OCI-LY3 (cell line): ENCODE data around the gene CYP27B1.
"Not testable (repeated sequence)": the region's sequence is repeated elsewhere in the genome, so short reads cannot be mapped to it uniquely, and the experiment has no call there.

Experiments
- H2AFZ ChIP-seq: fragments of 200-600, 300-600 bp; shearing (Covaris generic); 2 replicates; pipeline ENCODE4 v1.6.0; 2014; ENCODE audit warnings: antibody characterized with exemption, low read depth, low read length
- H3K27ac ChIP-seq: fragments of 200-600, 300-600 bp; sonication (generic); 2 replicates; pipeline ENCODE4 v1.5.1; 2014; ENCODE audit warnings: mild to moderate bottlenecking, low read length, moderate library complexity, mixed read lengths
- H3K27me3 ChIP-seq: fragments of 200-600, 300-600 bp; sonication (generic); 2 replicates; pipeline ENCODE4 v1.6.1; 2014; ENCODE audit warnings: low read depth, low read length, mixed read lengths
- H3K36me3 ChIP-seq: fragments of 200-600, 300-600 bp; sonication (generic); replicated peaks from 2 replicates; pipeline ENCODE3; 2014; ENCODE audit warnings: low read depth, low read length, mixed read lengths
- H3K4me1 ChIP-seq: fragments of 300-600, 200-600 bp; sonication (generic); 2 replicates; pipeline ENCODE4 v1.6.1; 2014; ENCODE audit warnings: low read length, mixed read lengths
- H3K4me2 ChIP-seq: fragments of 200-600, 300-600 bp; sonication (generic); 2 replicates; pipeline ENCODE4 v1.6.1; 2014; ENCODE audit warnings: low read length, mixed read lengths
- H3K4me3 ChIP-seq: fragments of 300-600, 200-600 bp; sonication (generic); 2 replicates; pipeline ENCODE4 v1.5.1; 2014; ENCODE audit warnings: antibody characterized with exemption, mild to moderate bottlenecking, low read length, moderate library complexity
- H3K79me2 ChIP-seq: fragments of 300-600, 200-600 bp; shearing (Covaris generic); 2 replicates; pipeline ENCODE4 v1.6.1; 2014; ENCODE audit warnings: mild to moderate bottlenecking, low read length, mixed read lengths
- H3K9ac ChIP-seq: fragments of 300-600, 200-600 bp; shearing (Covaris generic); 2 replicates; pipeline ENCODE4 v1.6.0; 2014; ENCODE audit warnings: mild to moderate bottlenecking, low read length, moderate library complexity
- H3K9me3 ChIP-seq: fragments of 200-600, 300-600 bp; shearing (Covaris generic); 2 replicates; pipeline ENCODE4 v1.6.1; 2014; ENCODE audit warnings: low read length, mixed read lengths; ENCODE audit not compliant: insufficient read depth
- H4K20me1 ChIP-seq: fragments of 200-600, 300-600 bp; sonication (generic); 2 replicates; pipeline ENCODE4 v1.6.1; 2016; ENCODE audit warnings: low read length, mixed read lengths; ENCODE audit not compliant: insufficient read depth
- CTCF ChIP-seq: fragments of 200-600, 300-600 bp; sonication (generic); IDR thresholded peaks from 2 replicates; pipeline ENCODE4 v1.5.1; 2014; ENCODE audit warnings: antibody characterized with exemption, low read length, low read depth
- EZH2phosphoT487 ChIP-seq: fragments of 200-600 bp; shearing (Covaris generic); IDR thresholded peaks from 2 replicates; pipeline ENCODE4 v1.6.1; 2018; ENCODE audit warnings: antibody characterized with exemption, mixed run types, low read depth

The CYP27B1 gene

DNA sequence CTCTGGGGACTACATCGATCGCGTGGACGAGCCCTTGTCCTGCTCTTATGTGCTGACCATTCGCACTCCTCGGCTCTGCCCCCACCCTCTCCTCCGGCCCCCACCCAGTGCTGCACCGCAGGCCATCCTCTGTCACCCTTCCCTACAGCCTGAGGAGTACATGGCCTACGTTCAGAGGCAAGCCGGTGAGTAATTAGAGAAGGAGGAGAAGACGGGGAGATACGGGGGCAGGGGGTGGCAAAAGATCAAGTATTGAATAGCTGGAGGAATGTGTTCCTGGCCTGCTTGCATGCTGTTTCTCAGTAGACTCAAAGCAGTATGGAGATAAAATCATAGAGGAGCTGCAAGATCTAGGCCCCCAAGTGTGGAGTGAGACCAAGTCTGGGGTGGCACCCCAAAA is 51.1 kb downstream of the CYP27B1 start:
- H3K4me2 ChIP-seq, result no peak overlapping the region
- H3K9me3 ChIP-seq, result no peaks in the 10 kb centered on the region
- no peak overlapping the region for H2AFZ ChIP-seq
- H4K20me1 ChIP-seq, result no peaks in the 10 kb centered on the region
- TF ChIP-seq EZH2phosphoT487 (no peak), CTCF (no peak)
- peaks cover 12% of the 10 kb centered on the region for H3K36me3 ChIP-seq
- no peak overlapping the region for H3K27ac ChIP-seq
- H3K9ac ChIP-seq, result no peak overlapping the region
- H3K4me1 ChIP-seq, result no peaks in the 10 kb centered on the region
- no peaks in the 10 kb centered on the region for H3K27me3 ChIP-seq
- no peak overlapping the region for H3K4me3 ChIP-seq
- no peaks in the 10 kb centered on the region for H3K79me2 ChIP-seq

DNA sequence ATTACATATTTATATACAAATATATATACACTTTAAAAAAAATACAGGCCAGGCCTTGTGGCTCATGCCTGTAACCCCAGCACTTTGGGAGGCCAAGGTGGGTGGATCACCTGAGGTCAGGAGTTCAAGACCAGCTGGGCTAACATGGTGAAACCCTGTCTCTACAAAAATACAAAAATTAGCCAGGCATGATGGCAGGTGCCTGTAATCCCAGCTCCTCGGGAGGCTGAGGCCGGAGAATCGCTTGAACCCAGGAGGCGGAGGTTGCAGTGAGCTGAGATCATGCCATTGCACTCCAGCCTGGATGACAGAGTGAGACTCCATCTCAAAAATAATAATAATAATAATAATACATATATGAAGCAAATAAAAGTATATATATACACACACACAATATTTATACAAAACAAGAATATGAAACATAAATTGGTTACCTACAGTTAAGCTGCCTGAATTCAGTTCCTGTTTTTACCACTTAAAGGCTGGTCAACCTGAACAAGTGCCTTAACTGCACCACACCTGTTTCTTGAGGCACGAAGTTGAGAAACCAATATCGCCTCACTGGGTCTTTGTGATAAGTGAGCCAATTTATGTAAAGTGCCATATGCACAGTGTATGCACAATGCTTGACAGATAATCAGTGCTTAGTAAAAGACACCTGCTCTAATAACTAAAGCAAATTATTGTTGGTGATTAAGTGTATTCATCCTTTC is 51.7 kb downstream of the CYP27B1 start:
- H3K36me3 ChIP-seq, result peaks cover 12% of the 10 kb centered on the region
- H3K27ac ChIP-seq, H3K9me3 ChIP-seq, H2AFZ ChIP-seq, H3K4me2 ChIP-seq, H3K4me3 ChIP-seq, H4K20me1 ChIP-seq, H3K27me3 ChIP-seq, H3K4me1 ChIP-seq, H3K9ac ChIP-seq, H3K79me2 ChIP-seq: not testable (repeated sequence)

- H3K4me2 ChIP-seq, result no peak overlapping the region
- H3K9me3 ChIP-seq, result no peaks in the 10 kb centered on the region
- TF ChIP-seq EZH2phosphoT487, result no peak
- no peaks in the 10 kb centered on the region for H3K79me2 ChIP-seq
- no peak overlapping the region for H3K4me3 ChIP-seq
- peaks cover 12% of the 10 kb centered on the region for H3K36me3 ChIP-seq
- H3K27me3 ChIP-seq, result no peaks in the 10 kb centered on the region
- H3K9ac ChIP-seq, result no peak overlapping the region
- H3K27ac ChIP-seq, result no peak overlapping the region
- H3K4me1 ChIP-seq, result peaks cover 5% of the 10 kb centered on the region
- H2AFZ ChIP-seq, result no peak overlapping the region
- no peaks in the 10 kb centered on the region for H4K20me1 ChIP-seq
Observed at GRCh38 chr12:57713209-57713608, 53.7 kb downstream of the CYP27B1 start.

GRCh38 chr12:57712701-57713100 is 54.2 kb downstream of the CYP27B1 start:
- Histone ChIP-seq H3K4me2 (no peak overlapping the region), H3K9ac (no peak overlapping the region), H3K4me3 (no peak overlapping the region), H3K4me1 (peaks cover 5% of the 10 kb centered on the region), H3K79me2 (no peaks in the 10 kb centered on the region), H3K27ac (no peak overlapping the region), H3K27me3 (no peaks in the 10 kb centered on the region), H3K36me3 (peaks cover 9% of the 10 kb centered on the region), H3K9me3 (no peaks in the 10 kb centered on the region), H4K20me1 (no peaks in the 10 kb centered on the region), H2AFZ (no peak overlapping the region)
- TF ChIP-seq EZH2phosphoT487, result no peak
- no peak for TF ChIP-seq CTCF
